HepG2 (cell line): Measurements from ENCODE around the gene LCK. TPM values are rescaled to one million over a fixed set of nuclear protein-coding genes. Genes with fewer than 3 reads are reported as not detected.
A peak's percentile ranks its signal among the peaks of the same experiment; 100 is the strongest.

ENCODE experiments used
- ATAC-seq: fragments of 200-7000 bp; cut with Tn5 transposase; 3 replicates; pipeline ENCODE4 v1.9.1; 2020; ENCODE audit warnings: mild to moderate bottlenecking, moderate library complexity
- BruUV-seq: library from RNA; stranded (reverse); fragments of 400-500 nt; replicated peaks from 2 replicates; lab custom pipeline; 2021; lab: Mats Ljungman, UMichigan
- CTCF ChIA-PET: fragments of 300-600 bp; formaldehyde crosslinking; extraction: SDS; loops from one replicate; lab custom pipeline; 2021; ENCODE audit warnings: low total read pairs, inconsistent platforms, low intra/inter-chr PET ratio; lab: Yijun Ruan, JAX
- POLR2A ChIA-PET: fragments of 350-600 bp; sonication (Branson Sonifier 250); formaldehyde crosslinking; loops from one replicate; lab custom pipeline; 2020; ENCODE audit warnings: antibody characterized with exemption, inconsistent platforms; lab: Yijun Ruan, JAX
- DNase-seq: peaks from one replicate; pipeline ENCODE4 v3.0.0-alpha.2; 2015; ENCODE audit warnings: low spot score
- FAIRE-seq: peaks from 3 replicates; lab custom pipeline; 2011; peaks lifted over from hg19 to GRCh38; lab: Jason Lieb, UNC
- H2AFZ ChIP-seq: one replicate; pipeline ENCODE4 v1.6.1; 2011; ENCODE audit warnings: low read length, inconsistent platforms
- H3K27ac ChIP-seq: fragments of 300-600 bp; 3 replicates; pipeline ENCODE4 v1.8.0; 2011; ENCODE audit warnings: mixed run types, mild to moderate bottlenecking, mixed read lengths, low read length, inconsistent platforms; ENCODE audit not compliant: insufficient read depth; ENCODE audit errors: extremely low read length
- H3K27me3 ChIP-seq, 2 experiments: fragments of 200-600 bp in 1 of 2; 2 replicates in 1 of 2; 3 replicates in 1 of 2; pipeline versions ENCODE4 v1.6.0 to v1.8.0; 2011; ENCODE audit warnings: low read length in 2 of 2, mild to moderate bottlenecking in 2 of 2, moderate library complexity in 2 of 2, inconsistent platforms in 1 of 2; ENCODE audit not compliant: insufficient read depth in 2 of 2, control insufficient read depth in 1 of 2
- H3K36me3 ChIP-seq, 2 experiments: fragments of 200-600 bp in 1 of 2; replicated peaks in 1 of 2; 2 replicates in 1 of 2; 3 replicates in 1 of 2; pipeline versions ENCODE4 v1.5.1 to v1.8.0; 2011; ENCODE audit warnings: low read length in 2 of 2, inconsistent platforms in 1 of 2; ENCODE audit not compliant: insufficient read depth in 2 of 2, control insufficient read depth in 1 of 2
- H3K4me1 ChIP-seq: 2 replicates; pipeline ENCODE4 v1.5.1; 2012; ENCODE audit warnings: low read length, inconsistent platforms; ENCODE audit not compliant: insufficient read depth
- H3K4me2 ChIP-seq: 2 replicates; pipeline ENCODE4 v1.6.0; 2011; ENCODE audit warnings: low read depth, low read length, inconsistent platforms
- H3K4me3 ChIP-seq, 3 experiments: fragments of 200-600 bp in 1 of 3; sonication (generic), shearing (Covaris generic) in 1 of 3; replicated peaks in 1 of 3; 2 replicates each; pipeline ENCODE4 v1.5.1; 2011 to 2016; ENCODE audit warnings: low read length in 3 of 3, inconsistent platforms in 2 of 3, low read depth in 2 of 3, mild to moderate bottlenecking in 2 of 3, control low read depth in 1 of 3, mixed read lengths in 1 of 3; ENCODE audit not compliant: insufficient read depth in 1 of 3
- H3K79me2 ChIP-seq: one replicate; pipeline ENCODE4 v1.6.1; 2011; ENCODE audit warnings: low read length, inconsistent platforms; ENCODE audit not compliant: insufficient read depth
- H3K9ac ChIP-seq: 2 replicates; pipeline ENCODE4 v1.6.0; 2011; ENCODE audit warnings: mild to moderate bottlenecking, low read depth, low read length, inconsistent platforms; ENCODE audit not compliant: insufficient read depth
- H3K9me3 ChIP-seq: 2 replicates; pipeline ENCODE4 v1.5.1; 2012; ENCODE audit warnings: mild to moderate bottlenecking, low read length
- H4K20me1 ChIP-seq: 2 replicates; pipeline ENCODE4 v1.6.0; 2011; ENCODE audit warnings: inconsistent platforms, mild to moderate bottlenecking, low read length, moderate library complexity; ENCODE audit not compliant: insufficient read depth
- ELF3 ChIP-seq: IDR thresholded peaks from 2 replicates; pipeline ENCODE4 v1.6.1; 2016; ENCODE audit warnings: missing genetic modification reagents, missing compliant biosample characterization
- HNRNPH1 ChIP-seq: fragments of 200-400 bp; formaldehyde crosslinking; optimal IDR thresholded peaks from 2 replicates; pipeline ENCODE3; 2017; ENCODE audit warnings: mild to moderate bottlenecking, low read depth, low read length
- HOXA5 ChIP-seq: sonication (generic); formaldehyde crosslinking; IDR thresholded peaks from 2 replicates; pipeline ENCODE4 v1.4.0; 2020; ENCODE audit warnings: missing genetic modification reagents
- KDM5B ChIP-seq: sonication (generic); formaldehyde crosslinking; IDR thresholded peaks from 2 replicates; pipeline ENCODE4 v1.4.0; 2020; ENCODE audit warnings: missing genetic modification reagents, mild to moderate bottlenecking, borderline replicate concordance
- RNF2 ChIP-seq: fragments of 450-650 bp; conservative IDR thresholded peaks from 2 replicates; pipeline ENCODE4 v1.6.1; 2016; ENCODE audit warnings: low read depth
- ZNF674 ChIP-seq: sonication (generic); formaldehyde crosslinking; IDR thresholded peaks from 2 replicates; pipeline ENCODE4 v1.5.0; 2020; ENCODE audit warnings: low read depth, mild to moderate bottlenecking, missing genetic modification reagents
- ZNF777 ChIP-seq: sonication (generic); formaldehyde crosslinking; IDR thresholded peaks from 2 replicates; pipeline ENCODE4 v1.4.0; 2020; ENCODE audit warnings: missing genetic modification reagents
- WGBS: methylation state at CpG from one replicate; pipeline ENCODE4 v1.1.6; 2017; ENCODE audit warnings: low lambda C conversion rate; 5-methylcytosine and 5-hydroxymethylcytosine counted together
- in situ Hi-C: cut with HindIII; loops from 2 replicates; pipeline ENCODE4 v1.10.0; 2017; ENCODE audit warnings: low pct_unique_long_range_greater_than_20kb; ENCODE audit not compliant: extremely low pct_ligation_motif_present
- intact Hi-C: fragments of 100-400 bp; cut with micrococcal nuclease; formaldehyde crosslinking; loops from one replicate; pipeline ENCODE4 v1.10.0; 2022; ENCODE audit not compliant: unreplicated experiment
- polyA plus RNA-seq, 8 experiments: library from polyadenylated mRNA; depleted of rRNA in 3 of 8; stranded (reverse) in 7 of 8; unstranded in 1 of 8; fragments of >200 nt; fragmentation: Illumina TruSeq in 4 of 8; extraction: Trizol in 4 of 8; gene quantifications; 2 replicates each; pipeline versions ENCODE4 v1.2.1 to v1.2.3, GENCODE V29; 2011 to 2016; ENCODE audit warnings: low read depth in 4 of 8, missing spikeins in 1 of 8, mixed read lengths in 1 of 8; ENCODE audit not compliant: insufficient read depth in 1 of 8
- total RNA-seq, 5 experiments: library from RNA; depleted of rRNA; stranded (reverse); fragments of >200 nt; fragmentation: Illumina TruSeq; extraction: Trizol; gene quantifications; 2 replicates each; pipeline ENCODE4 v1.2.3, GENCODE V29; 2016; ENCODE audit warnings: low read depth in 1 of 5
- TF ChIP-seq, protein P1 (sequence below): sonication (generic); formaldehyde crosslinking; IDR thresholded peaks from one replicate; pipeline ENCODE4 v1.5.1; 2020; ENCODE audit warnings: mild to moderate bottlenecking, missing genetic modification reagents; ENCODE audit errors: not compliant biosample characterization
- TF ChIP-seq, protein P2 (sequence below): sonication (generic); formaldehyde crosslinking; IDR thresholded peaks from 2 replicates; pipeline ENCODE4 v1.5.0; 2020; ENCODE audit warnings: missing genetic modification reagents
- TF ChIP-seq, protein P3 (sequence below): sonication (generic); formaldehyde crosslinking; IDR thresholded peaks from 2 replicates; pipeline ENCODE4 v1.5.0; 2020; ENCODE audit warnings: mild to moderate bottlenecking, missing genetic modification reagents

Gene LCK
- total and polyA plus RNA-seq, 2 of the 13 experiments (the other 11 are each of a cell fraction or from before 2014, with no cell fraction given), result 0.93 to 1.8 TPM

DNA sequence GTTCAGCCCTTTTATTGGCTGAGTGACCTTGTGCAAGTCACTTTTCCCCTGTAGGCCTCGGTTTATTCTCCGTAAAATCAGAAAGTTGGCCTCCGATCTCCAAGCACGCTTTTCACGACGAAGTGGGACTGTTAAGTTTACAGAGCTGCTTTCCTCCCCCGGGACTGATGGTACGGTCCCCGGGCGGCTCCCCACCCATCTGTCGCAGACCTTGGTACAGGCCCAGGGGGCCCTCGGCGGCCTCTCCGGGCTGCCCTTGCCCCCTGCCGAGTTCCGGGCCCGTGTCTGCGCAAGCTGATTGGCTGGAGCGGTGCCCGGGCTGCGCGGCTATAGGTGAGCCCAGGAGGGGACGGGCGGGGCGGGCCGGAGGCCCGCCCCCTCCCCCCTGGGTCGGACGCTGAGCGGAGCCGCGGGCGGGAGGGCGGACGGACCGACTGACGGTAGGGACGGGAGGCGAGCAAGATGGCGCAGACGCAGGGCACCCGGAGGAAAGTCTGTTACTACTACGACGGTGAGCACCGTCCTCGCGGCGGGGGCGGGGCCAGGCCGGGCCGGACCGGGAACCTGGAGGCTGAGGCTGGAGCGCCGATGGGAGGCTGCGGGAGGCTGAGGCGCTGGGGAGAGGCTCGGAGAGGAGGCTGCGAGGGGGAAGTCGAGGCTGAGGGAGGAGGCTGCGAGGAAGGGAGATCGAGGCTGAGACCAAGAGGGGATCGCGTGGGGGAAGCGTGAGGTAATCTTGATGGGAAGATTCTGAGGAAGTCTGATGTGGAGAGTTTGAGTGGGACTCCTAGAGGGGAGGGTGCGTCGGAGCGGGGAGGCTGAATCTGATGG lies 40.9 kb downstream of the LCK start, which contains the start of gene HDAC1:
TSS of gene HDAC1 (plus strand) at position 376 of the 831 bp plus-strand sequence. CDS start at position 463, 87 bp downstream.
- FAIRE-seq (peak; percentile 82), ATAC-seq (peak; percentile 98), DNase-seq (peak; percentile 93)
- Histone ChIP-seq H3K27me3 (no peaks in the 10 kb centered on the region; a peak in 1 of 5 replicates), H3K27ac (peak within 1 kb of the TSS; percentile 67), H3K36me3 (peaks cover 0 to 9% of the 10 kb centered on the region in 2 experiments; a peak in 2 of 5 replicates), H3K4me1 (peaks cover 64% of the 10 kb centered on the region), H3K4me2 (peak within 1 kb of the TSS; percentile 83), H2AFZ (peak within 1 kb of the TSS; percentile 72), H3K4me3 (peak within 1 kb of the TSS; percentile 94 to 99 (median 98)), H3K79me2 (peaks cover 44% of the 10 kb centered on the region), H3K9me3 (no peaks in the 10 kb centered on the region), H4K20me1 (peaks cover 4% of the 10 kb centered on the region; the same call in 1 of the 2 replicates), H3K9ac (peak within 1 kb of the TSS; percentile 91)
- under 1% methylated on average over 39 of the region's 67 CpGs for WGBS
- in situ Hi-C loops (no loop called here), intact Hi-C loops (no loop called here)
- BruUV-seq, result no TSS peak
- CTCF ChIA-PET, result no interaction called here
- POLR2A ChIA-PET, result interaction anchor here (0.6 to 4.2 kb wide), 30 partner anchors 9 to 278 kb away, joined by 3 to 48 read pairs (median 4); partner anchors contain the start of genes BSDC1, EIF3I, FAM167B and KHDRBS1
- TF ChIP-seq HNRNPH1 (no peak), KDM5B (peak; percentile 75; the same call in 1 of the 2 replicates), ZNF674 (CRISPR knock-in tag) (no peak), HOXA5 (CRISPR knock-in tag) (peak; percentile 87), ZNF777 (CRISPR knock-in tag) (peak; percentile 77), ELF3 (CRISPR knock-in tag) (peak; percentile 44; the same call in 1 of the 2 replicates), RNF2 (no peak)
- TF ChIP-seq, protein P1, sequence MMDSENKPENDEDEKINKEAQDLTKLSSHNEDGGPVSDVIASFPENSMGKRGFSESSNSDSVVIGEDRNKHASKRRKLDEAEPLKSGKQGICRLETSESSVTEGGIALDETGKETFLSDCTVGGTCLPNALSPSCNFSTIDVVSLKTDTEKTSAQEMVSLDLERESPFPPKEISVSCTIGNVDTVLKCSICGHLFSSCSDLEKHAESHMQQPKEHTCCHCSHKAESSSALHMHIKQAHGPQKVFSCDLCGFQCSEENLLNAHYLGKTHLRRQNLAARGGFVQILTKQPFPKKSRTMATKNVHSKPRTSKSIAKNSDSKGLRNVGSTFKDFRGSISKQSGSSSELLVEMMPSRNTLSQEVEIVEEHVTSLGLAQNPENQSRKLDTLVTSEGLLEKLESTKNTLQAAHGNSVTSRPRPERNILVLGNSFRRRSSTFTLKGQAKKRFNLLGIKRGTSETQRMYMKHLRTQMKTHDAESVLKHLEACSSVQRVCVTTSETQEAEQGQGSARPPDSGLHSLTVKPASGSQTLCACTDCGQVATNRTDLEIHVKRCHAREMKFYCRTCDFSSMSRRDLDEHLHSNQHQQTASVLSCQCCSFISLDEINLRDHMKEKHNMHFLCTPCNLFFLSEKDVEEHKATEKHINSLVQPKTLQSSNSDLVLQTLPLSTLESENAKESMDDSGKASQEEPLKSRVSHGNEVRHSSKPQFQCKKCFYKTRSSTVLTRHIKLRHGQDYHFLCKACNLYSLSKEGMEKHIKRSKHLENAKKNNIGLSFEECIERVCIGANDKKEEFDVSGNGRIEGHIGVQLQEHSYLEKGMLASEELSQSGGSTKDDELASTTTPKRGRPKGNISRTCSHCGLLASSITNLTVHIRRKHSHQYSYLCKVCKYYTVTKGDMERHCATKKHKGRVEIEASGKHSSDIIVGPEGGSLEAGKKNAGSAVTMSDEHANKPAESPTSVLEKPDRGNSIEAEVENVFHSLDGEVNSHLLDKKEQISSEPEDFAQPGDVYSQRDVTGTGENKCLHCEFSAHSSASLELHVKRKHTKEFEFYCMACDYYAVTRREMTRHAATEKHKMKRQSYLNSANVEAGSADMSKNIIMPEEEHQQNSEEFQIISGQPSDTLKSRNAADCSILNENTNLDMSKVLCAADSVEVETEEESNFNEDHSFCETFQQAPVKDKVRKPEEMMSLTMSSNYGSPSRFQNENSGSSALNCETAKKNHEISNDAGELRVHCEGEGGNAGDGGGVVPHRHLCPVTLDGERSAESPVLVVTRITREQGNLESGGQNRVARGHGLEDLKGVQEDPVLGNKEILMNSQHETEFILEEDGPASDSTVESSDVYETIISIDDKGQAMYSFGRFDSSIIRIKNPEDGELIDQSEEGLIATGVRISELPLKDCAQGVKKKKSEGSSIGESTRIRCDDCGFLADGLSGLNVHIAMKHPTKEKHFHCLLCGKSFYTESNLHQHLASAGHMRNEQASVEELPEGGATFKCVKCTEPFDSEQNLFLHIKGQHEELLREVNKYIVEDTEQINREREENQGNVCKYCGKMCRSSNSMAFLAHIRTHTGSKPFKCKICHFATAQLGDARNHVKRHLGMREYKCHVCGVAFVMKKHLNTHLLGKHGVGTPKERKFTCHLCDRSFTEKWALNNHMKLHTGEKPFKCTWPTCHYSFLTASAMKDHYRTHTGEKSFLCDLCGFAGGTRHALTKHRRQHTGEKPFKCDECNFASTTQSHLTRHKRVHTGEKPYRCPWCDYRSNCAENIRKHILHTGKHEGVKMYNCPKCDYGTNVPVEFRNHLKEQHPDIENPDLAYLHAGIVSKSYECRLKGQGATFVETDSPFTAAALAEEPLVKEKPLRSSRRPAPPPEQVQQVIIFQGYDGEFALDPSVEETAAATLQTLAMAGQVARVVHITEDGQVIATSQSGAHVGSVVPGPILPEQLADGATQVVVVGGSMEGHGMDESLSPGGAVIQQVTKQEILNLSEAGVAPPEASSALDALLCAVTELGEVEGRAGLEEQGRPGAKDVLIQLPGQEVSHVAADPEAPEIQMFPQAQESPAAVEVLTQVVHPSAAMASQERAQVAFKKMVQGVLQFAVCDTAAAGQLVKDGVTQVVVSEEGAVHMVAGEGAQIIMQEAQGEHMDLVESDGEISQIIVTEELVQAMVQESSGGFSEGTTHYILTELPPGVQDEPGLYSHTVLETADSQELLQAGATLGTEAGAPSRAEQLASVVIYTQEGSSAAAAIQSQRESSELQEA (CRISPR knock-in tag), result no peak
- TF ChIP-seq, protein P2, sequence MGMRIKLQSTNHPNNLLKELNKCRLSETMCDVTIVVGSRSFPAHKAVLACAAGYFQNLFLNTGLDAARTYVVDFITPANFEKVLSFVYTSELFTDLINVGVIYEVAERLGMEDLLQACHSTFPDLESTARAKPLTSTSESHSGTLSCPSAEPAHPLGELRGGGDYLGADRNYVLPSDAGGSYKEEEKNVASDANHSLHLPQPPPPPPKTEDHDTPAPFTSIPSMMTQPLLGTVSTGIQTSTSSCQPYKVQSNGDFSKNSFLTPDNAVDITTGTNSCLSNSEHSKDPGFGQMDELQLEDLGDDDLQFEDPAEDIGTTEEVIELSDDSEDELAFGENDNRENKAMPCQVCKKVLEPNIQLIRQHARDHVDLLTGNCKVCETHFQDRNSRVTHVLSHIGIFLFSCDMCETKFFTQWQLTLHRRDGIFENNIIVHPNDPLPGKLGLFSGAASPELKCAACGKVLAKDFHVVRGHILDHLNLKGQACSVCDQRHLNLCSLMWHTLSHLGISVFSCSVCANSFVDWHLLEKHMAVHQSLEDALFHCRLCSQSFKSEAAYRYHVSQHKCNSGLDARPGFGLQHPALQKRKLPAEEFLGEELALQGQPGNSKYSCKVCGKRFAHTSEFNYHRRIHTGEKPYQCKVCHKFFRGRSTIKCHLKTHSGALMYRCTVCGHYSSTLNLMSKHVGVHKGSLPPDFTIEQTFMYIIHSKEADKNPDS (CRISPR knock-in tag), result peak; percentile 68; the same call in 1 of the 2 replicates
- TF ChIP-seq, protein P3, sequence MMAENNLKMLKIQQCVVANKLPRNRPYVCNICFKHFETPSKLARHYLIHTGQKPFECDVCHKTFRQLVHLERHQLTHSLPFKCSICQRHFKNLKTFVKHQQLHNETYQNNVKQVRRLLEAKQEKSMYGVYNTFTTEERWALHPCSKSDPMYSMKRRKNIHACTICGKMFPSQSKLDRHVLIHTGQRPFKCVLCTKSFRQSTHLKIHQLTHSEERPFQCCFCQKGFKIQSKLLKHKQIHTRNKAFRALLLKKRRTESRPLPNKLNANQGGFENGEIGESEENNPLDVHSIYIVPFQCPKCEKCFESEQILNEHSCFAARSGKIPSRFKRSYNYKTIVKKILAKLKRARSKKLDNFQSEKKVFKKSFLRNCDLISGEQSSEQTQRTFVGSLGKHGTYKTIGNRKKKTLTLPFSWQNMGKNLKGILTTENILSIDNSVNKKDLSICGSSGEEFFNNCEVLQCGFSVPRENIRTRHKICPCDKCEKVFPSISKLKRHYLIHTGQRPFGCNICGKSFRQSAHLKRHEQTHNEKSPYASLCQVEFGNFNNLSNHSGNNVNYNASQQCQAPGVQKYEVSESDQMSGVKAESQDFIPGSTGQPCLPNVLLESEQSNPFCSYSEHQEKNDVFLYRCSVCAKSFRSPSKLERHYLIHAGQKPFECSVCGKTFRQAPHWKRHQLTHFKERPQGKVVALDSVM, result peak; percentile 100
